CD4-positive, alpha-beta memory T cell (primary cell): ENCODE results near the gene A2ML1. TPM values are rescaled to one million over a fixed set of nuclear protein-coding genes. Genes with fewer than 3 reads are reported as not detected.

Experiments used
- CTCF ChIA-PET: fragments of 350-600 bp; sonication (Branson Sonifier 250); formaldehyde crosslinking; loops from one replicate; lab custom pipeline; 2021; ENCODE audit warnings: inconsistent platforms; ENCODE audit not compliant: partially characterized antibody; lab: Charles Lee
- POLR2A ChIA-PET: fragments of 350-600 bp; sonication (Branson Sonifier 250); formaldehyde crosslinking; loops from one replicate; lab custom pipeline; 2021; ENCODE audit not compliant: partially characterized antibody; lab: Charles Lee
- DNase-seq, 5 donors: peaks; one replicate each; pipeline versions ENCODE4 v3.0.0 to v3.0.0-alpha.2; 2020 to 2022; ENCODE audit warnings: mixed read lengths in 1 of 5
- H3K27ac ChIP-seq: one replicate; pipeline ENCODE4 v1.7.0; 2013; ENCODE audit warnings: low read depth, low read length
- H3K27me3 ChIP-seq: 2 replicates; pipeline ENCODE4 v1.7.0; 2013; ENCODE audit warnings: mild to moderate bottlenecking, low read length, moderate library complexity; ENCODE audit not compliant: insufficient read depth
- H3K36me3 ChIP-seq: 2 replicates; pipeline ENCODE4 v1.7.0; 2013; ENCODE audit warnings: mild to moderate bottlenecking, low read length, moderate library complexity; ENCODE audit not compliant: insufficient read depth
- H3K4me1 ChIP-seq: 2 replicates; pipeline ENCODE4 v1.7.0; 2013; ENCODE audit warnings: mild to moderate bottlenecking, low read length, moderate library complexity; ENCODE audit not compliant: insufficient read depth
- H3K4me3 ChIP-seq, 2 donors: one replicate each; pipeline ENCODE4 v1.7.0; 2013; ENCODE audit warnings: low read length in 2 of 2, mild to moderate bottlenecking in 1 of 2
- H3K9me3 ChIP-seq, 2 donors: one replicate each; pipeline ENCODE4 v1.7.0; 2013; ENCODE audit warnings: low read length in 2 of 2, control low read depth in 1 of 2; ENCODE audit not compliant: control insufficient read depth in 1 of 2
- H3K27ac Mint-ChIP-seq, 7 donors: one replicate each; pipeline ENCODE4 v1.8.0; 2020 to 2021; ENCODE audit warnings: mixed read lengths in 7 of 7, mild to moderate bottlenecking in 6 of 7, inconsistent platforms in 3 of 7, moderate library complexity in 3 of 7
- H3K27me3 Mint-ChIP-seq, 2 donors: one replicate each; pipeline ENCODE4 v1.8.0; 2020 to 2021; ENCODE audit warnings: mixed read lengths in 2 of 2
- H3K36me3 Mint-ChIP-seq, 2 donors: one replicate each; pipeline ENCODE4 v1.8.0; 2020 to 2021; ENCODE audit warnings: mixed read lengths in 2 of 2, inconsistent platforms in 1 of 2, mild to moderate bottlenecking in 1 of 2
- H3K4me1 Mint-ChIP-seq, 4 donors: one replicate each; pipeline ENCODE4 v1.8.0; 2020 to 2021; ENCODE audit warnings: mixed read lengths in 4 of 4, mild to moderate bottlenecking in 1 of 4
- H3K4me3 Mint-ChIP-seq, 8 donors: one replicate each; pipeline ENCODE4 v1.8.0; 2020 to 2021; ENCODE audit warnings: mixed read lengths in 8 of 8, mild to moderate bottlenecking in 7 of 8, moderate library complexity in 6 of 8, inconsistent platforms in 3 of 8
- H3K9me3 Mint-ChIP-seq, 8 donors: one replicate each; pipeline ENCODE4 v1.8.0; 2020 to 2021; ENCODE audit warnings: mixed read lengths in 8 of 8, mild to moderate bottlenecking in 5 of 8, inconsistent platforms in 3 of 8, moderate library complexity in 1 of 8
- intact Hi-C: fragments of 100-400 bp; cut with micrococcal nuclease; formaldehyde crosslinking; loops from one replicate; pipeline ENCODE4 v1.15.1; 2023
- polyA plus RNA-seq, 2 donors: library from polyadenylated mRNA; unstranded; fragments of 300-500 nt; fragmentation: Illumina TruSeq; gene quantifications; one replicate each; pipeline ENCODE4 v1.2.3, GENCODE V29; 2021
- total RNA-seq, 2 experiments: library from RNA; stranded (reverse); gene quantifications; one replicate each; pipeline ENCODE4 v1.2.3, GENCODE V29; 2021

A2ML1 gene
- total RNA-seq = not detected
- not detected for polyA plus RNA-seq

- Histone ChIP-seq H3K4me3 (no peak within 1 kb of the TSS), H3K4me1 (no peaks in the 10 kb centered on the region), H3K27ac (no peak within 1 kb of the TSS), H3K36me3 (no peaks in the 10 kb centered on the region), H3K27me3 (no peaks in the 10 kb centered on the region), H3K9me3 (no peaks in the 10 kb centered on the region)
- DNase-seq = no peak
- Mint-ChIP-seq H3K4me3 (no peak within 1 kb of the TSS), H3K27me3 (peaks cover under 1 to 4% of the 10 kb centered on the region in 2 donors), H3K27ac (no peak within 1 kb of the TSS), H3K9me3 (peaks cover 0 to 6% (median 3%) of the 10 kb centered on the region in 8 donors), H3K36me3 (no peaks in the 10 kb centered on the region), H3K4me1 (no peaks in the 10 kb centered on the region)
- intact Hi-C loops = no loop called here
- POLR2A ChIA-PET = no interaction called here
- CTCF ChIA-PET = no interaction called here
Observed at GRCh38 chr12:8822298-8822697, at the start of gene A2ML1. Gene A2ML1, plus strand, starts transcription at chr12:8822621. Its CDS starts 31 bp downstream, at chr12:8822652.

GRCh38 chr12:8773461-8773860, 49.0 kb upstream of the A2ML1 start:
- intact Hi-C loops = no loop called here
- H3K27me3 ChIP-seq = no peaks in the 10 kb centered on the region
- H3K27me3 Mint-ChIP-seq = no peaks in the 10 kb centered on the region
- H3K4me1 ChIP-seq = no peaks in the 10 kb centered on the region
- H3K36me3 Mint-ChIP-seq = peaks cover 22% of the 10 kb centered on the region in 2 donors
- no peak overlapping the region for H3K4me3 ChIP-seq
- H3K36me3 ChIP-seq = no peaks in the 10 kb centered on the region
- H3K4me3 Mint-ChIP-seq = no peak overlapping the region
- no peaks in the 10 kb centered on the region for H3K9me3 Mint-ChIP-seq
- H3K9me3 ChIP-seq = no peaks in the 10 kb centered on the region
- ChIA-PET POLR2A (no interaction called here), CTCF (no interaction called here)
- no peak overlapping the region for H3K27ac Mint-ChIP-seq
- H3K27ac ChIP-seq = no peak overlapping the region
- peaks cover 0 to 1% (median 0%) of the 10 kb centered on the region in 4 donors for H3K4me1 Mint-ChIP-seq
- DNase-seq = no peak

- Histone ChIP-seq H3K36me3 (no peaks in the 10 kb centered on the region), H3K9me3 (no peaks in the 10 kb centered on the region), H3K4me1 (no peaks in the 10 kb centered on the region), H3K27ac (no peak overlapping the region), H3K4me3 (no peak overlapping the region), H3K27me3 (no peaks in the 10 kb centered on the region)
- POLR2A ChIA-PET = no interaction called here
- Mint-ChIP-seq H3K9me3 (no peaks in the 10 kb centered on the region), H3K4me3 (no peak overlapping the region), H3K27ac (peak overlapping the region in 1 of 7 donors; percentile 9), H3K4me1 (peaks cover 0 to 1% (median 0%) of the 10 kb centered on the region in 4 donors), H3K27me3 (no peaks in the 10 kb centered on the region), H3K36me3 (peaks cover 10 to 15% of the 10 kb centered on the region in 2 donors)
- CTCF ChIA-PET = no interaction called here
- intact Hi-C loops = no loop called here
- no peak for DNase-seq
Observed at GRCh38 chr12:8779281-8779680, 43.1 kb upstream of the A2ML1 start.

DNA sequence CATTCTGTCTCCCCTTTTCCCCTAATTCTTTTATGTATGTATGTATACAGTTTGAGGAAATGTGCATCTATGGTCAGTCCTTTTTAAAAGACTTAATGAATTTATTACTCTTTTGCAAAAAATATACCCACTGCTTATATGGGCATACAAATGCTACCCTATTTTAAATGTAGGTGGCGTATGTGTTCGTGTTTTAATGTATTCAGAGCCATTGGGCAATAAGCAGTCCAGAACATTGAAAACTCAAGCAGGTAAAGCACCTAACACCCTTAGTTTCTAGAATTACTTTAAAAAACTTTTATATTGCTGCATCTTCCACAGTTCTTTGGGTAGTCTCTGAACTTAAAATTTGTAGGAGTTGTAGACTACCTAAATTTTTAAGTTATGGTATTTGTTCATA, 42.6 kb upstream of the A2ML1 start:
- intact Hi-C loops = no loop called here
- Histone ChIP-seq H3K4me1 (no peaks in the 10 kb centered on the region), H3K27me3 (no peaks in the 10 kb centered on the region), H3K27ac (no peak overlapping the region), H3K4me3 (no peak overlapping the region), H3K9me3 (no peaks in the 10 kb centered on the region), H3K36me3 (no peaks in the 10 kb centered on the region)
- POLR2A ChIA-PET = no interaction called here
- H3K4me3 Mint-ChIP-seq = no peak overlapping the region
- no peaks in the 10 kb centered on the region for H3K27me3 Mint-ChIP-seq
- no peaks in the 10 kb centered on the region for H3K9me3 Mint-ChIP-seq
- H3K4me1 Mint-ChIP-seq = peaks cover 0 to 1% (median 0%) of the 10 kb centered on the region in 4 donors
- DNase-seq = no peak
- CTCF ChIA-PET = no interaction called here
- H3K36me3 Mint-ChIP-seq = peaks cover 10% of the 10 kb centered on the region in 2 donors
- no peak overlapping the region for H3K27ac Mint-ChIP-seq

- ChIA-PET CTCF (no interaction called here), POLR2A (no interaction called here)
- Histone ChIP-seq H3K27me3 (no peaks in the 10 kb centered on the region), H3K4me1 (no peaks in the 10 kb centered on the region), H3K4me3 (no peak overlapping the region), H3K9me3 (no peaks in the 10 kb centered on the region), H3K27ac (no peak overlapping the region), H3K36me3 (no peaks in the 10 kb centered on the region)
- peaks cover 0 to 1% (median 0%) of the 10 kb centered on the region in 4 donors for H3K4me1 Mint-ChIP-seq
- H3K4me3 Mint-ChIP-seq = no peak overlapping the region
- no peaks in the 10 kb centered on the region for H3K9me3 Mint-ChIP-seq
- intact Hi-C loops = no loop called here
- peaks cover 6 to 8% of the 10 kb centered on the region in 2 donors for H3K36me3 Mint-ChIP-seq
- no peak for DNase-seq
- no peaks in the 10 kb centered on the region for H3K27me3 Mint-ChIP-seq
- no peak overlapping the region for H3K27ac Mint-ChIP-seq
Observed at GRCh38 chr12:8780389-8780788, 42.0 kb upstream of the A2ML1 start.

DNA sequence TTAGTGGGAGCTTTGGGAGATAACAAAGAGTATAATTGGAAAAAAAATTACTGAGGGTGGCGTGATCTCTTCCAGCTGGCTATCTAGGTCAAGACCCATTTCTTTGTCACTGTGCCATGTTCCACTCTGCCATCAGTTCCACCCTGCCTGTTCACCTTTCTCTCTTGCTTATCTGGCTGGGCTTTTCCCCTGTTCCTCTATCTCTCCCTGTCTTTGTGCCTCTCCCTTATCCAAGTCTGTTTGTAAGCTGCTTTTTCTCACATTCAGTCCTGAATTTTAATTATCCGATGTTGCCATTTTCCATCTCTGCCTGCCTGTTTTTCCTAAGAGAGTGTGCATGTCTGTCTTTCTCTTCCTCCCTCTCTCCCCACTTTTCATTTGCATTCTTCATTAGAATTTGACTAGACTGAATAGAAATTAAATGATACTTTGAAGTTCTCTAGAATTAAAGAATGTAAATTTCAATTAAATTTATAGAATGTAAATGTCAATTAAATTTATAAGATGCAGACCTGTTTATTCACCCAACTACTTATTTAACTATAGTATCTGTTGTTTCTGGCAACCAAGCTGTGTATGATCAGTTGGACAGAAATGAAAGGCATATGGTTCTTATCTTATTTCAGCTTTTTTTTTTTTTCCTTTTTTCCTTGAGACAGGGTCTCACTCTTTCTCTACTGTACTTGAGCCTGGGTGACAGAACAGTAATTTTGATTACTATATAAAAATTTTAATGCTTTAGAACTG, 40.9 kb upstream of the A2ML1 start:
- Histone ChIP-seq H3K4me3 (no peak overlapping the region), H3K4me1 (no peaks in the 10 kb centered on the region), H3K36me3 (no peaks in the 10 kb centered on the region), H3K9me3 (no peaks in the 10 kb centered on the region), H3K27ac (no peak overlapping the region), H3K27me3 (no peaks in the 10 kb centered on the region)
- ChIA-PET POLR2A (no interaction called here), CTCF (interaction anchor here (0.5 kb wide), 1 partner anchor 1028 kb away, joined by 3 read pairs; no protein-coding TSS in a partner anchor)
- no peak overlapping the region for H3K4me3 Mint-ChIP-seq
- peaks cover 6 to 8% of the 10 kb centered on the region in 2 donors for H3K36me3 Mint-ChIP-seq
- H3K9me3 Mint-ChIP-seq = no peaks in the 10 kb centered on the region
- no peak for DNase-seq
- H3K27ac Mint-ChIP-seq = peak overlapping the region in 1 of 7 donors; percentile 3
- H3K4me1 Mint-ChIP-seq = peaks cover 0 to 1% (median 0%) of the 10 kb centered on the region in 4 donors
- intact Hi-C loops = no loop called here
- no peaks in the 10 kb centered on the region for H3K27me3 Mint-ChIP-seq

DNA sequence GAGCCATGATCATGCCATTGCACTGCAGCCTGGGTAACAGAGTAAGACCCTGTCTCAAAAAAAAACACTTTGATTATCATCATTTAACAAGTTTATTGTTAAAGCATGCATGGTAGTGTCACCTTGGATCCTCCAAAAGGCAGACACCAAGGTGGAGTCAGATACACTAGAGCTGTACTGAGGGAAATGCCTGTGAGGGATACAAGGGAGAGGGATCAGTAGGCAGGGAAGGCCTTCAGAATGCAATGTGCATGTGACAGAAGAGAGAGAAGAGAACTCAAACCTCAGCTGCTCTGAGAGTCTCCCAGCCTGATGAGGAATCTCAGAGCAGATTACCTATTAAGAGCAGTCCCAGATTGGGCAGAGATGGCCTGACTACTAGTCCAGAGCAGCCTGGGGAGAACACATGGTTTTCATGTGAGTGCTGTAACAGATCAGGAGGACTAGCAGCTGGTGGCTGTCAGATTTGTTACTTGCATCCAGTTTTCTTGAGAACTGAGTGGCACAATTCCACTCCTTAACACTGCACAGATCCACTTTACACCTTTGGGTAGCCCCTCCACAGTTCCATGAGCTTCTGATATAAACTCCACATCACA, 38.0 kb upstream of the A2ML1 start:
- no peak for DNase-seq
- H3K27me3 ChIP-seq = no peaks in the 10 kb centered on the region
- H3K4me1 ChIP-seq = no peaks in the 10 kb centered on the region
- POLR2A ChIA-PET = no interaction called here
- H3K4me3 Mint-ChIP-seq = no peak overlapping the region
- H3K9me3 ChIP-seq = no peaks in the 10 kb centered on the region
- H3K36me3 Mint-ChIP-seq = peaks cover 4 to 6% of the 10 kb centered on the region in 2 donors
- H3K27ac Mint-ChIP-seq = peak overlapping the region in 2 of 7 donors; percentile 25 to 48
- H3K27ac ChIP-seq = no peak overlapping the region
- CTCF ChIA-PET = interaction anchor here (1.0 kb wide), 1 partner anchor 23 kb away, joined by 3 read pairs; no protein-coding TSS in a partner anchor
- no peak overlapping the region for H3K4me3 ChIP-seq
- H3K27me3 Mint-ChIP-seq = no peaks in the 10 kb centered on the region
- no peaks in the 10 kb centered on the region for H3K9me3 Mint-ChIP-seq
- intact Hi-C loops = no loop called here
- no peaks in the 10 kb centered on the region for H3K36me3 ChIP-seq
- H3K4me1 Mint-ChIP-seq = no peaks in the 10 kb centered on the region
